ENCODE results near the gene HM13.
A peak's percentile ranks its signal among the peaks of the same experiment; 100 is the strongest.
"Not testable (repeated sequence)": the region's sequence is repeated elsewhere in the genome, so short reads cannot be mapped to it uniquely, and the experiment has no call there.

HM13 gene

GRCh38 chr20:31485450-31486339 is 28.5 kb upstream of the HM13 start:
- no peak overlapping the region for H3K27ac Mint-ChIP-seq (ENCODE audit: low read depth)
- H3K36me3 Mint-ChIP-seq (ENCODE audit: insufficient read depth) = no peaks in the 10 kb centered on the region
- H3K9me3 Mint-ChIP-seq = no peaks in the 10 kb centered on the region
- H3K4me3 Mint-ChIP-seq = no peak overlapping the region
- DNase-seq (ENCODE audit: low spot score in 2 of 2) = no peak
- H3K4me1 Mint-ChIP-seq = no peaks in the 10 kb centered on the region
- peaks cover 50% of the 10 kb centered on the region for H3K27me3 Mint-ChIP-seq
- no peak for ATAC-seq (replicated peaks; ENCODE audit: extremely low read depth, poor library complexity, severe bottlenecking)

- ATAC-seq (replicated peaks; ENCODE audit: extremely low read depth, poor library complexity, severe bottlenecking) (no peak), DNase-seq (ENCODE audit: low spot score in 2 of 2) (no peak)
- no peaks in the 10 kb centered on the region for H3K36me3 Mint-ChIP-seq (ENCODE audit: insufficient read depth)
- no peaks in the 10 kb centered on the region for H3K9me3 Mint-ChIP-seq
- H3K4me1 Mint-ChIP-seq = no peaks in the 10 kb centered on the region
- H3K27me3 Mint-ChIP-seq = peaks cover 27% of the 10 kb centered on the region
- no peak overlapping the region for H3K27ac Mint-ChIP-seq (ENCODE audit: low read depth)
- no peak overlapping the region for H3K4me3 Mint-ChIP-seq
Observed at GRCh38 chr20:31488115-31488514, 26.1 kb upstream of the HM13 start.

- Mint-ChIP-seq H3K4me3 (no peak overlapping the region), H3K27ac (ENCODE audit: low read depth) (no peak overlapping the region), H3K4me1 (no peaks in the 10 kb centered on the region), H3K9me3 (no peaks in the 10 kb centered on the region), H3K36me3 (ENCODE audit: insufficient read depth) (no peaks in the 10 kb centered on the region), H3K27me3 (peaks cover 34% of the 10 kb centered on the region)
- ATAC-seq (replicated peaks; ENCODE audit: extremely low read depth, poor library complexity, severe bottlenecking) = no peak
- DNase-seq (ENCODE audit: low spot score in 2 of 2) = no peak
Observed at GRCh38 chr20:31489152-31489551, 25.1 kb upstream of the HM13 start.

GRCh38 chr20:31490752-31491151 is 23.5 kb upstream of the HM13 start:
- ATAC-seq (replicated peaks; ENCODE audit: extremely low read depth, poor library complexity, severe bottlenecking) = no peak
- Mint-ChIP-seq H3K4me3 (no peak overlapping the region), H3K4me1 (no peaks in the 10 kb centered on the region), H3K27me3 (peaks cover 34% of the 10 kb centered on the region), H3K9me3 (no peaks in the 10 kb centered on the region), H3K36me3 (ENCODE audit: insufficient read depth) (peaks cover 2% of the 10 kb centered on the region), H3K27ac (ENCODE audit: low read depth) (no peak overlapping the region)
- no peak for DNase-seq (ENCODE audit: low spot score in 2 of 2)

GRCh38 chr20:31494131-31494530 is 20.1 kb upstream of the HM13 start:
- H3K27ac Mint-ChIP-seq (ENCODE audit: low read depth) = no peak overlapping the region
- peaks cover 2% of the 10 kb centered on the region for H3K36me3 Mint-ChIP-seq (ENCODE audit: insufficient read depth)
- H3K4me1 Mint-ChIP-seq = no peaks in the 10 kb centered on the region
- H3K4me3 Mint-ChIP-seq = no peak overlapping the region
- H3K9me3 Mint-ChIP-seq = no peaks in the 10 kb centered on the region
- ATAC-seq (replicated peaks; ENCODE audit: extremely low read depth, poor library complexity, severe bottlenecking) = no peak
- no peak for DNase-seq (ENCODE audit: low spot score in 2 of 2)
- peaks cover 59% of the 10 kb centered on the region for H3K27me3 Mint-ChIP-seq

- peaks cover 59% of the 10 kb centered on the region for H3K27me3 Mint-ChIP-seq
- no peaks in the 10 kb centered on the region for H3K9me3 Mint-ChIP-seq
- no peak overlapping the region for H3K4me3 Mint-ChIP-seq
Observed at GRCh38 chr20:31496761-31497295, 17.4 kb upstream of the HM13 start.

GRCh38 chr20:31497838-31498540 is 16.3 kb upstream of the HM13 start:
- DNase-seq (ENCODE audit: low spot score in 2 of 2) (no peak), ATAC-seq (replicated peaks; ENCODE audit: extremely low read depth, poor library complexity, severe bottlenecking) (no peak)
- H3K36me3 Mint-ChIP-seq (ENCODE audit: insufficient read depth) = peaks cover 2% of the 10 kb centered on the region
- H3K4me3 Mint-ChIP-seq = no peak overlapping the region
- peaks cover 59% of the 10 kb centered on the region for H3K27me3 Mint-ChIP-seq
- H3K4me1 Mint-ChIP-seq = peaks cover 5% of the 10 kb centered on the region
- H3K27ac Mint-ChIP-seq (ENCODE audit: low read depth) = no peak overlapping the region
- no peaks in the 10 kb centered on the region for H3K9me3 Mint-ChIP-seq

More at GRCh38 chr20:31496761-31497295, 17.4 kb upstream of the HM13 start:
- ATAC-seq (replicated peaks; ENCODE audit: extremely low read depth, poor library complexity, severe bottlenecking) = no peak
- Mint-ChIP-seq H3K27ac (ENCODE audit: low read depth) (no peak overlapping the region), H3K36me3 (ENCODE audit: insufficient read depth) (peaks cover 2% of the 10 kb centered on the region), H3K4me1 (no peaks in the 10 kb centered on the region)
- DNase-seq (ENCODE audit: low spot score in 2 of 2) = no peak

GRCh38 chr20:31500527-31500926 is 13.7 kb upstream of the HM13 start:
- H3K27ac Mint-ChIP-seq (ENCODE audit: low read depth) = no peak overlapping the region
- H3K4me3 Mint-ChIP-seq = no peak overlapping the region
- H3K9me3 Mint-ChIP-seq = no peaks in the 10 kb centered on the region
- peaks cover 12% of the 10 kb centered on the region for H3K4me1 Mint-ChIP-seq
- H3K27me3 Mint-ChIP-seq = peaks cover 40% of the 10 kb centered on the region
- DNase-seq (ENCODE audit: low spot score in 2 of 2) (no peak), ATAC-seq (replicated peaks; ENCODE audit: extremely low read depth, poor library complexity, severe bottlenecking) (no peak)
- peaks cover 4% of the 10 kb centered on the region for H3K36me3 Mint-ChIP-seq (ENCODE audit: insufficient read depth)

- ATAC-seq (replicated peaks; ENCODE audit: extremely low read depth, poor library complexity, severe bottlenecking) = peak; percentile 93
- not testable (repeated sequence) for H3K4me3 Mint-ChIP-seq; H3K9me3 Mint-ChIP-seq; H3K27ac Mint-ChIP-seq (ENCODE audit: low read depth); H3K36me3 Mint-ChIP-seq (ENCODE audit: insufficient read depth)
- peaks cover 12% of the 10 kb centered on the region for H3K4me1 Mint-ChIP-seq
- peak; percentile 34 to 61 for DNase-seq (ENCODE audit: low spot score in 2 of 2)
- peaks cover 22% of the 10 kb centered on the region for H3K27me3 Mint-ChIP-seq
Observed at GRCh38 chr20:31502884-31503673, 11.2 kb upstream of the HM13 start.

- H3K27ac Mint-ChIP-seq (ENCODE audit: low read depth) = no peak overlapping the region
- DNase-seq (ENCODE audit: low spot score in 2 of 2) = no peak
- H3K4me1 Mint-ChIP-seq = peaks cover 12% of the 10 kb centered on the region
- no peaks in the 10 kb centered on the region for H3K9me3 Mint-ChIP-seq
- peaks cover 24% of the 10 kb centered on the region for H3K27me3 Mint-ChIP-seq
- H3K36me3 Mint-ChIP-seq (ENCODE audit: insufficient read depth) = peaks cover 4% of the 10 kb centered on the region
- ATAC-seq (replicated peaks; ENCODE audit: extremely low read depth, poor library complexity, severe bottlenecking) = no peak
- H3K4me3 Mint-ChIP-seq = no peak overlapping the region
Observed at GRCh38 chr20:31505903-31506302, 8.3 kb upstream of the HM13 start.

- peaks cover 24% of the 10 kb centered on the region for H3K27me3 Mint-ChIP-seq
- peaks cover 3% of the 10 kb centered on the region for H3K4me1 Mint-ChIP-seq
- DNase-seq (ENCODE audit: low spot score in 2 of 2) (no peak), ATAC-seq (replicated peaks; ENCODE audit: extremely low read depth, poor library complexity, severe bottlenecking) (no peak)
- H3K4me3 Mint-ChIP-seq = no peak overlapping the region
- peaks cover 4% of the 10 kb centered on the region for H3K36me3 Mint-ChIP-seq (ENCODE audit: insufficient read depth)
- no peaks in the 10 kb centered on the region for H3K9me3 Mint-ChIP-seq
- H3K27ac Mint-ChIP-seq (ENCODE audit: low read depth) = peak overlapping the region; percentile 42
Observed at GRCh38 chr20:31508517-31509244, 5.6 kb upstream of the HM13 start.

Data from central memory CD8-positive, alpha-beta T cell (primary cell).